Astrocyte (in vitro differentiated cells and primary cell): ENCODE measurements around the gene B4GALT5. TPM values are rescaled to one million over a fixed set of nuclear protein-coding genes. Genes with fewer than 3 reads are reported as not detected.

Source experiments
- DNase-seq: peaks from one replicate; pipeline ENCODE4 v3.0.0-alpha.2; 2010; ENCODE audit warnings: low read depth
- FAIRE-seq: peaks from 2 replicates; lab custom pipeline; 2011; peaks lifted over from hg19 to GRCh38; lab: Jason Lieb, UNC
- H2AFZ ChIP-seq: 2 replicates; pipeline ENCODE4 v1.6.0; 2012; ENCODE audit warnings: low read depth, low read length, inconsistent platforms
- H3K27ac ChIP-seq: 2 replicates; pipeline ENCODE4 v1.5.1; 2011; ENCODE audit warnings: low read depth, low read length, inconsistent platforms
- H3K27me3 ChIP-seq: 2 replicates; pipeline ENCODE4 v1.6.0; 2011; ENCODE audit warnings: low read length, inconsistent platforms; ENCODE audit not compliant: insufficient read depth
- H3K36me3 ChIP-seq: 2 replicates; pipeline ENCODE4 v1.5.1; 2011; ENCODE audit warnings: low read length, inconsistent platforms; ENCODE audit not compliant: insufficient read depth
- H3K4me1 ChIP-seq: 2 replicates; pipeline ENCODE4 v1.5.1; 2011; ENCODE audit warnings: low read length, inconsistent platforms; ENCODE audit not compliant: insufficient read depth
- H3K4me2 ChIP-seq: 2 replicates; pipeline ENCODE4 v1.6.0; 2012; ENCODE audit warnings: low read length, inconsistent platforms
- H3K4me3 ChIP-seq: 2 replicates; pipeline ENCODE4 v1.5.1; 2011; ENCODE audit warnings: low read depth, mild to moderate bottlenecking, low read length, inconsistent platforms; ENCODE audit not compliant: insufficient read depth
- H3K79me2 ChIP-seq: 2 replicates; pipeline ENCODE4 v1.6.0; 2012; ENCODE audit warnings: mild to moderate bottlenecking, low read length, inconsistent platforms; ENCODE audit not compliant: insufficient read depth
- H3K9ac ChIP-seq: 2 replicates; pipeline ENCODE4 v1.6.0; 2012; ENCODE audit warnings: mild to moderate bottlenecking, low read length, inconsistent platforms
- H3K9me3 ChIP-seq: 2 replicates; pipeline ENCODE4 v1.5.1; 2012; ENCODE audit warnings: low read depth, mild to moderate bottlenecking, low read length, inconsistent platforms; ENCODE audit not compliant: insufficient read depth
- H4K20me1 ChIP-seq: 2 replicates; pipeline ENCODE4 v1.6.0; 2012; ENCODE audit warnings: low read length, inconsistent platforms; ENCODE audit not compliant: insufficient read depth
- H3K27ac Mint-ChIP-seq: one replicate; pipeline ENCODE4 v1.8.0; 2021; ENCODE audit warnings: mild to moderate bottlenecking, mixed read lengths; ENCODE audit not compliant: unreplicated experiment
- H3K27me3 Mint-ChIP-seq: one replicate; pipeline ENCODE4 v1.8.0; 2021; ENCODE audit warnings: low read depth, mixed read lengths; ENCODE audit not compliant: unreplicated experiment
- H3K36me3 Mint-ChIP-seq: one replicate; pipeline ENCODE4 v1.8.0; 2021; ENCODE audit warnings: low read depth, mixed read lengths; ENCODE audit not compliant: unreplicated experiment
- H3K4me1 Mint-ChIP-seq: one replicate; pipeline ENCODE4 v1.8.0; 2021; ENCODE audit warnings: low read depth, mixed read lengths; ENCODE audit not compliant: unreplicated experiment
- H3K4me3 Mint-ChIP-seq: one replicate; pipeline ENCODE4 v1.8.0; 2021; ENCODE audit warnings: mild to moderate bottlenecking, moderate library complexity, mixed read lengths; ENCODE audit not compliant: unreplicated experiment
- H3K9me3 Mint-ChIP-seq: one replicate; pipeline ENCODE4 v1.8.0; 2021; ENCODE audit warnings: mild to moderate bottlenecking, mixed read lengths; ENCODE audit not compliant: unreplicated experiment
- CTCF ChIP-seq: IDR thresholded peaks from 2 replicates; pipeline ENCODE4 v1.5.1; 2011; ENCODE audit warnings: low read depth, mild to moderate bottlenecking, inconsistent platforms, low read length, moderate library complexity; ENCODE audit not compliant: insufficient read depth
- EZH2 ChIP-seq: IDR thresholded peaks from 2 replicates; pipeline ENCODE4 v1.6.1; 2012; ENCODE audit warnings: mild to moderate bottlenecking, low read length, inconsistent platforms; ENCODE audit not compliant: insufficient read depth
- total RNA-seq: library from RNA; stranded (reverse); gene quantifications from 2 replicates; pipeline ENCODE4 v1.2.1, GENCODE V29; 2021

The B4GALT5 gene
- total RNA-seq, 1 donor from 2014 or later, result 41.9 TPM

- H3K9me3 Mint-ChIP-seq, result no peaks in the 10 kb centered on the region
- no peak overlapping the region for H3K4me3 ChIP-seq
Observed at GRCh38 chr20:49682798-49683197, 30.9 kb downstream of the B4GALT5 start.

GRCh38 chr20:49682278-49682677 lies 31.4 kb downstream of the B4GALT5 start:
- Histone ChIP-seq H3K27ac (no peak overlapping the region), H3K36me3 (no peaks in the 10 kb centered on the region), H3K9me3 (no peaks in the 10 kb centered on the region), H2AFZ (no peak overlapping the region), H3K4me3 (no peak overlapping the region), H3K4me1 (peaks cover 30% of the 10 kb centered on the region), H3K9ac (no peak overlapping the region), H3K27me3 (no peaks in the 10 kb centered on the region), H4K20me1 (peaks cover 55% of the 10 kb centered on the region), H3K79me2 (peaks cover 93% of the 10 kb centered on the region), H3K4me2 (no peak overlapping the region)
- Mint-ChIP-seq H3K27ac (no peak overlapping the region), H3K27me3 (no peaks in the 10 kb centered on the region), H3K4me3 (peak overlapping the region; percentile 36), H3K36me3 (peaks cover 5% of the 10 kb centered on the region), H3K4me1 (peaks cover 60% of the 10 kb centered on the region), H3K9me3 (no peaks in the 10 kb centered on the region)
- DNase-seq (no peak), FAIRE-seq (no peak)
- no peak for TF ChIP-seq CTCF
- TF ChIP-seq EZH2, result no peak

More at GRCh38 chr20:49682798-49683197, 30.9 kb downstream of the B4GALT5 start:
- Histone ChIP-seq H3K36me3 (no peaks in the 10 kb centered on the region), H4K20me1 (peaks cover 55% of the 10 kb centered on the region), H3K9ac (no peak overlapping the region), H3K4me1 (peaks cover 26% of the 10 kb centered on the region), H3K4me2 (no peak overlapping the region), H3K27me3 (no peaks in the 10 kb centered on the region), H3K79me2 (peaks cover 93% of the 10 kb centered on the region), H3K9me3 (no peaks in the 10 kb centered on the region), H2AFZ (no peak overlapping the region), H3K27ac (no peak overlapping the region)
- Mint-ChIP-seq H3K36me3 (peaks cover 5% of the 10 kb centered on the region), H3K4me3 (no peak overlapping the region), H3K4me1 (peaks cover 57% of the 10 kb centered on the region), H3K27me3 (no peaks in the 10 kb centered on the region), H3K27ac (no peak overlapping the region)
- DNase-seq, result no peak
- TF ChIP-seq EZH2 (no peak), CTCF (no peak)
- no peak for FAIRE-seq

GRCh38 chr20:49681850-49682216 lies 31.8 kb downstream of the B4GALT5 start:
- H3K9me3 ChIP-seq, result no peaks in the 10 kb centered on the region
- H3K27ac ChIP-seq, result no peak overlapping the region
- Mint-ChIP-seq H3K4me3 (no peak overlapping the region), H3K36me3 (peaks cover 7% of the 10 kb centered on the region), H3K4me1 (peaks cover 60% of the 10 kb centered on the region), H3K27me3 (no peaks in the 10 kb centered on the region), H3K9me3 (no peaks in the 10 kb centered on the region), H3K27ac (no peak overlapping the region)
- H3K4me1 ChIP-seq, result peaks cover 34% of the 10 kb centered on the region
- H3K9ac ChIP-seq, result no peak overlapping the region
- H3K4me2 ChIP-seq, result no peak overlapping the region
- peaks cover 55% of the 10 kb centered on the region for H4K20me1 ChIP-seq
- H3K79me2 ChIP-seq, result peaks cover 93% of the 10 kb centered on the region
- no peak overlapping the region for H2AFZ ChIP-seq
- H3K27me3 ChIP-seq, result no peaks in the 10 kb centered on the region
- no peak overlapping the region for H3K4me3 ChIP-seq
- no peak for TF ChIP-seq CTCF
- no peak for TF ChIP-seq EZH2
- DNase-seq (no peak), FAIRE-seq (no peak)
- no peaks in the 10 kb centered on the region for H3K36me3 ChIP-seq
